Fibroblast of villous mesenchyme (primary cell): Measurements from ENCODE around the gene SLC9A4. TPM values are rescaled to one million over a fixed set of nuclear protein-coding genes. Genes with fewer than 3 reads are reported as not detected.

Experiments used
- DNase-seq: peaks from one replicate; pipeline ENCODE4 v3.0.0-alpha.2; 2010; ENCODE audit warnings: low read depth
- H3K4me3 ChIP-seq: 2 replicates; pipeline ENCODE4 v1.5.1; 2011; ENCODE audit warnings: low read depth, mild to moderate bottlenecking, low read length
- total RNA-seq: library from RNA; depleted of rRNA; stranded (reverse); fragments of >200 nt; gene quantifications from 2 replicates; pipeline ENCODE4 v1.2.3, GENCODE V29; 2012
- TF ChIP-seq, protein P1 (sequence below): IDR thresholded peaks from 2 replicates; pipeline ENCODE4 v1.5.1; 2012; ENCODE audit warnings: low read depth, mild to moderate bottlenecking, low read length; ENCODE audit not compliant: insufficient read depth

SLC9A4 gene
- total RNA-seq, 1 donor = not detected

DNA sequence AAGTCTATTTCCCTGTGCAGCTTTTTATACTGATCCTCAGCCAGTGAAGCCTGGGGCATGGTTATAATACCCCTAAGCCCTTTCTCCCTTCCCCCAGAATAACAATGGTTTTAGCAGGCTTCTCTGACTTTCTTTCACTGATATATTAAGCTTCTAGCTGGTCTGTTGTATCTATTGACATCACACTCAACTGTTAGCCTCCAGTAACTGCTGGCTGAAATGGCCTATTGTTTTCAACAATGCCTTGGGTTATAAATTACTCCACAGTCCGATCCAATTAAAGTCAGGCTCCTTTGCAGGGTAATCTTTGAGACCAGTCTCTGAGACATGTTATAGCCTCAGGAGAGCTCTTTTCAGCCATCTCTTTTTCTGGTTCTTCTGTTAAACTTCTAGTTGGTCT lies 2.9 kb upstream of the SLC9A4 start:
- no peak overlapping the region for H3K4me3 ChIP-seq
- TF ChIP-seq, protein P1, sequence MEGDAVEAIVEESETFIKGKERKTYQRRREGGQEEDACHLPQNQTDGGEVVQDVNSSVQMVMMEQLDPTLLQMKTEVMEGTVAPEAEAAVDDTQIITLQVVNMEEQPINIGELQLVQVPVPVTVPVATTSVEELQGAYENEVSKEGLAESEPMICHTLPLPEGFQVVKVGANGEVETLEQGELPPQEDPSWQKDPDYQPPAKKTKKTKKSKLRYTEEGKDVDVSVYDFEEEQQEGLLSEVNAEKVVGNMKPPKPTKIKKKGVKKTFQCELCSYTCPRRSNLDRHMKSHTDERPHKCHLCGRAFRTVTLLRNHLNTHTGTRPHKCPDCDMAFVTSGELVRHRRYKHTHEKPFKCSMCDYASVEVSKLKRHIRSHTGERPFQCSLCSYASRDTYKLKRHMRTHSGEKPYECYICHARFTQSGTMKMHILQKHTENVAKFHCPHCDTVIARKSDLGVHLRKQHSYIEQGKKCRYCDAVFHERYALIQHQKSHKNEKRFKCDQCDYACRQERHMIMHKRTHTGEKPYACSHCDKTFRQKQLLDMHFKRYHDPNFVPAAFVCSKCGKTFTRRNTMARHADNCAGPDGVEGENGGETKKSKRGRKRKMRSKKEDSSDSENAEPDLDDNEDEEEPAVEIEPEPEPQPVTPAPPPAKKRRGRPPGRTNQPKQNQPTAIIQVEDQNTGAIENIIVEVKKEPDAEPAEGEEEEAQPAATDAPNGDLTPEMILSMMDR = no peak
- no peak for DNase-seq

DNA sequence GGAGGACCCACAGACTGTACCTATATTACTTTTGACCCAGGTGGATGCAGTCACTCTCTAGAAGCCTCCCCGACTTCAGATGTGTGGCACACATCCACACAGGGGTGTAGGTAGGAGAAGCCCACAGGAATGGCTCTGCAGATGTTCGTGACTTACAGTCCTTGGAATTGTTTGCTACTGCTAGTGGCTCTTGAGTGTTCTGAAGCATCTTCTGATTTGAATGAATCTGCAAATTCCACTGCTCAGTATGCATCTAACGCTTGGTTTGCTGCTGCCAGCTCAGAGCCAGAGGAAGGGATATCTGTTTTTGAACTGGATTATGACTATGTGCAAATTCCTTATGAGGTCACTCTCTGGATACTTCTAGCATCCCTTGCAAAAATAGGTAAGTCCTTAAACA lies 605 bp downstream of the SLC9A4 start:
- TF ChIP-seq, protein P1 = no peak
- H3K4me3 ChIP-seq = no peak overlapping the region
- no peak for DNase-seq

DNA sequence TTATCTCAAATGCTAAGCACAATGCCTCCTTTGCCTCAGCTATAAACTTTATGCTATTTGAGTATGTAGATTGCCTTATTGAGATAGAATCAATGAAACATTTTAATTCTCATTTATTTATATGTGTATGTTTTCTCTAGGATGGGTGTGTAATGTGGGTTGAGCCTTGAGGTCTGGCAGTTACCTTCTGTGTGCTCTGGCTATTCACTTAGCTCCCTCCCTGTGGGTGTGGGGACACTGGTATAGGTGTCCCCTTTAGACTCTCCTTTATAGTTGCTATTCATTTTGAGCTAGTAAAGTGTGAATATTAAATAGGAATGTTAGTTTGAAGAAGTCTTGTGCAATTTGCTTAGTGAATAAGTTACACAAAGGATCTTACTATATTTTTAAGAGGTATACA lies 1.8 kb downstream of the SLC9A4 start:
- no peak overlapping the region for H3K4me3 ChIP-seq
- no peak for DNase-seq
- TF ChIP-seq, protein P1 = no peak

DNA sequence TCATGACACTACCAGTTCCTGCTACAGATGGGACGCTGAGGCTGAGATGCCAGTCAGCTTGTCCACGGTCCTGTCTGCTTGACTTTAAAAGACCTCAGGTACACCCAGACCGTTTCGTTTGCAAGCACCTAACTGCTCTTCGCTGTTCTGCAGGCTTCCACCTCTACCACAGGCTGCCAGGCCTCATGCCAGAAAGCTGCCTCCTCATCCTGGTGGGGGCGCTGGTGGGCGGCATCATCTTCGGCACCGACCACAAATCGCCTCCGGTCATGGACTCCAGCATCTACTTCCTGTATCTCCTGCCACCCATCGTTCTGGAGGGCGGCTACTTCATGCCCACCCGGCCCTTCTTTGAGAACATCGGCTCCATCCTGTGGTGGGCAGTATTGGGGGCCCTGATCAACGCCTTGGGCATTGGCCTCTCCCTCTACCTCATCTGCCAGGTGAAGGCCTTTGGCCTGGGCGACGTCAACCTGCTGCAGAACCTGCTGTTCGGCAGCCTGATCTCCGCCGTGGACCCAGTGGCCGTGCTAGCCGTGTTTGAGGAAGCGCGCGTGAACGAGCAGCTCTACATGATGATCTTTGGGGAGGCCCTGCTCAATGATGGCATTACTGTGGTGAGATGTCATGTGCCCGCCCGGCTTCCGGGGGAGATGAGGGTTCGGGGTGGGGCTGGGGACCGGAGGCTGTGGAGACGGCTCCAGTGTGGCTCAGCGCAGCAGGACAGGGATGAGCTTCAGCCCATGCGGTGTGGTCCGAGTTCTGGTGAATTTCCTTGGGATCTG lies 5.9 kb downstream of the SLC9A4 start:
- DNase-seq = no peak
- no peak overlapping the region for H3K4me3 ChIP-seq
- TF ChIP-seq, protein P1 = no peak

DNA sequence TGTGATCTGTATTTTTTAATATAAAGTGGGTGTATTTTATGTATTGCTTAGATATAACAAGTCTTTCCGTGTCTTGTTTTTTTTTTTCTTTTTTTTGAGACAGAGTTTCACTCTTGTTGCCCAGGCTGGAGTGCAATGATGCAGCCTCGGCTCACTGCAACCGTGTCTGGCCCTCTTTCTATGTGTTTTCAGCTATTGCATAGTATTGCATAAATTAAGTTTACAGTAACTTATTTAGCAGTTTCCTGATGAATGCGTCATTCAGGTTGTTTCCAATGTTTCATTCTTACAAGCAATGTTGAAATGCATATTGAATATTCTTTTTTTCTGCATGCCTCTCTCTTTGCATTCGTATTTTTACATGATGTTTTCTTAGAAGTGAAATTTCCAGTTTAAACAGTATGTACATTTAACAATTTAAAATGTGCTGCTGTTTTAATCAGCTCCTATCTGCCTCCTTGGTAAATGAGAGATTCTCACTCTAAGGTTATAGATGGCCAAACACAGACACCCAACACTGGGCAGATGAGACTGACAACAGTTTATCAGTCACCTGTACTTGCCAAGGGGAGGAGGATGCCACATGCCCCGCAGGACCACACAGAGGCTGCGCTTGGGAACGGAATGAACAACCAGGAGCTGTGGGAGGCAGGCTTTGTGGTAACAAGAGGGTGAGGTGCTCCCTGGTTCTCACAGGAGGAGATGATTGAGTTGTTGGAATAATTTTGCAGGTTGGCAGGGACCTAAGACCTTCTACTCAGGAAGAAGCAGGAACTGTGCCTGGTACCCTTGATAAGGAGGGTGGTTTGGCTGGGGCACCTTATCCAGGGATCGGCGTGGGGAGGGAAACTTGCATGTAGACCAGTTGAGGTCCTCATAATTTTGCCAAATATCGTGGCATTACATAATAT lies 7.5 kb downstream of the SLC9A4 start:
- H3K4me3 ChIP-seq = no peak overlapping the region
- no peak for DNase-seq
- TF ChIP-seq, protein P1 = no peak

DNA sequence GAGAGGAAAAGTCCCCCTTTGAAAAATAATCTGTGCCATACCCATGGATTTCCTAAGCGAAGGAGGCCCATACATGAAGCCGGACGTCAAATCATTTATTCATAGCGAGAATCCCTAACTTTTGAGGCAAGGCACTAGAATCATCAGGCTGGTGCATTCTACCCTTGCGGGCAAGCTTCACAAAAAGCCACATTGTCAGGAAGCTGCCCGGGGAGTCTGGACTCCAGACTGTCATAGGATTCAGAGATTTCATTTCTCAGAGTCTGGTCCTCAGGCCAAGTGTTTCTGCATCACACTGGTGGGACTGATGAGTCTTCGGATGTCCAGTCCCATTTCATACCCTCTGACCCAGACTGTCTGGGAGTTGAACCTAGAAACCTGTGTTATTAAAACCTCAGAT lies 8.9 kb downstream of the SLC9A4 start:
- TF ChIP-seq, protein P1 = no peak
- no peak for DNase-seq
- H3K4me3 ChIP-seq = no peak overlapping the region
